K562 (cell line): Measurements from ENCODE around the gene MAMDC2. TPM values are rescaled to one million over a fixed set of nuclear protein-coding genes. Genes with fewer than 3 reads are reported as not detected.

Experiments
- ATAC-seq: fragments of 200-7000 bp; cut with Tn5 transposase; 3 replicates; pipeline ENCODE4 v1.9.1; 2020; ENCODE audit warnings: moderate library complexity
- BruUV-seq: library from RNA; stranded (reverse); fragments of 400-500 nt; replicated peaks from 2 replicates; lab custom pipeline; 2021; lab: Mats Ljungman, UMichigan
- CTCF ChIA-PET: fragments of 300-600 bp; formaldehyde crosslinking; extraction: SDS; loops from one replicate; lab custom pipeline; 2021; ENCODE audit warnings: low intra/inter-chr PET ratio; lab: Yijun Ruan, JAX
- POLR2A ChIA-PET: fragments of 300-600, 350-650 bp; sonication (Branson Sonifier 250); formaldehyde crosslinking; extraction: SDS; loops from one replicate; lab custom pipeline; 2021; ENCODE audit warnings: antibody characterized with exemption, inconsistent platforms; lab: Yijun Ruan, JAX
- DNase-seq, 4 experiments: peaks; one replicate each; pipeline versions ENCODE4 v3.0.0 to v3.0.0-alpha.2; 2011 to 2018; ENCODE audit warnings: low spot score in 3 of 4, mixed read lengths in 3 of 4; ENCODE audit errors: extremely low read depth in 1 of 4
- FAIRE-seq: peaks from 2 replicates; lab custom pipeline; 2011; peaks lifted over from hg19 to GRCh38; lab: Jason Lieb, UNC
- H2AFZ ChIP-seq: 2 replicates; pipeline ENCODE4 v1.6.0; 2011; ENCODE audit warnings: low read depth, low read length, control low read depth, inconsistent platforms
- H3K27ac ChIP-seq: fragments of 200-600 bp; 3 replicates; pipeline ENCODE4 v1.8.0; 2011; ENCODE audit warnings: low read depth, mild to moderate bottlenecking, control low read depth, inconsistent platforms, low read length, moderate library complexity, mixed read lengths; ENCODE audit errors: extremely low read depth
- H3K27me3 ChIP-seq, 2 experiments: fragments of 300-600 bp in 1 of 2; 2 replicates in 1 of 2; 3 replicates in 1 of 2; pipeline versions ENCODE4 v1.6.0 to v1.8.0; 2011; ENCODE audit warnings: inconsistent platforms in 2 of 2, low read length in 2 of 2, mild to moderate bottlenecking in 1 of 2, mixed read lengths in 1 of 2, moderate library complexity in 1 of 2; ENCODE audit not compliant: control insufficient read depth in 2 of 2, insufficient read depth in 2 of 2
- H3K36me3 ChIP-seq: fragments of 300-600 bp; 3 replicates; pipeline ENCODE4 v1.8.0; 2011; ENCODE audit warnings: mild to moderate bottlenecking, low read length, inconsistent platforms; ENCODE audit not compliant: control insufficient read depth, insufficient read depth
- H3K4me1 ChIP-seq, 2 experiments: fragments of 200-600 bp in 1 of 2; replicated peaks in 1 of 2; 2 replicates in 1 of 2; 3 replicates in 1 of 2; pipeline versions ENCODE4 v1.5.1 to v1.8.0; 2011; ENCODE audit warnings: inconsistent platforms in 2 of 2, low read length in 2 of 2, mild to moderate bottlenecking in 1 of 2, mixed read lengths in 1 of 2, moderate library complexity in 1 of 2; ENCODE audit not compliant: control insufficient read depth in 2 of 2, insufficient read depth in 2 of 2
- H3K4me2 ChIP-seq: 2 replicates; pipeline ENCODE4 v1.6.1; 2011; ENCODE audit warnings: low read length, control low read depth, inconsistent platforms, mixed read lengths; ENCODE audit not compliant: insufficient read depth
- H3K4me3 ChIP-seq: fragments of 200-600 bp; sonication (generic), shearing (Covaris generic); 2 replicates; pipeline ENCODE4 v1.5.1; 2016; ENCODE audit warnings: control low read depth, inconsistent platforms
- H3K79me2 ChIP-seq: fragments of 200-600 bp; 3 replicates; pipeline ENCODE4 v1.8.0; 2011; ENCODE audit warnings: low read length, inconsistent platforms; ENCODE audit not compliant: control insufficient read depth, insufficient read depth
- H3K9ac ChIP-seq, 2 experiments: 2 replicates each; pipeline versions ENCODE4 v1.6.0 to v1.6.1; 2011; ENCODE audit warnings: low read depth in 2 of 2, low read length in 2 of 2, control low read depth in 1 of 2, inconsistent platforms in 1 of 2, mild to moderate bottlenecking in 1 of 2, mixed read lengths in 1 of 2; ENCODE audit not compliant: insufficient read depth in 1 of 2
- H3K9me1 ChIP-seq: one replicate; pipeline ENCODE4 v1.6.0; 2011; ENCODE audit warnings: inconsistent platforms, mild to moderate bottlenecking, low read length, moderate library complexity; ENCODE audit not compliant: control insufficient read depth, insufficient read depth
- H3K9me3 ChIP-seq: replicated peaks from 2 replicates; pipeline ENCODE4 v1.5.1; 2011; ENCODE audit warnings: low read depth, low read length, inconsistent platforms; ENCODE audit not compliant: control insufficient read depth, insufficient read depth
- H4K20me1 ChIP-seq: replicated peaks from 2 replicates; pipeline ENCODE4 v1.6.1; 2011; ENCODE audit warnings: low read length, inconsistent platforms, mixed read lengths; ENCODE audit not compliant: control insufficient read depth, insufficient read depth
- ARHGAP35 ChIP-seq: fragments of 450-650 bp; IDR thresholded peaks from 2 replicates; pipeline ENCODE4 v1.6.1; 2018; ENCODE audit not compliant: partially characterized antibody
- CCAR2 ChIP-seq: fragments of 200-400 bp; formaldehyde crosslinking; IDR thresholded peaks from 2 replicates; pipeline ENCODE4 v1.6.1; 2017; ENCODE audit warnings: mild to moderate bottlenecking, low read depth, low read length
- PHTF2 ChIP-seq: fragments of 250-450 bp; sonication (Bioruptor Pico); IDR thresholded peaks from 2 replicates; pipeline ENCODE4 v1.5.0; 2021; ENCODE audit warnings: mild to moderate bottlenecking
- POLR2AphosphoS5 ChIP-seq: IDR thresholded peaks from 2 replicates; pipeline ENCODE4 v1.6.1; 2011; ENCODE audit warnings: mild to moderate bottlenecking, low read depth, low read length, moderate library complexity; ENCODE audit not compliant: control insufficient read depth, insufficient read depth
- RBM22 ChIP-seq: fragments of 200-400 bp; formaldehyde crosslinking; IDR thresholded peaks from 2 replicates; pipeline ENCODE4 v1.6.1; 2018; ENCODE audit warnings: low read length, low read depth; ENCODE audit not compliant: poor library complexity, severe bottlenecking
- ZFP1 ChIP-seq: fragments of 450-650 bp; formaldehyde crosslinking; IDR thresholded peaks from 2 replicates; pipeline ENCODE4 v1.4.0; 2020; ENCODE audit warnings: mild to moderate bottlenecking, mixed read lengths
- WGBS: fragments of 100-300 bp; shearing (Covaris generic); methylation state at CpG from one replicate; pipeline ENCODE4 v1.1.6; 2016; ENCODE audit warnings: low coverage, mixed read lengths; ENCODE audit not compliant: insufficient coverage; ENCODE audit errors: missing lambda C conversion rate; 5-methylcytosine and 5-hydroxymethylcytosine counted together
- in situ Hi-C: fragments of 300-500 bp; cut with MboI; formaldehyde crosslinking; loops from 4 replicates; pipeline ENCODE4 v1.15.0; 2018; ENCODE audit warnings: inconsistent platforms, mixed read lengths
- intact Hi-C: fragments of 100-400 bp; cut with micrococcal nuclease; formaldehyde crosslinking; loops from 2 replicates; pipeline ENCODE4 v1.14.2; 2022
- polyA plus RNA-seq, 8 experiments: library from polyadenylated mRNA; depleted of rRNA in 4 of 8; stranded (reverse) in 5 of 8; unstranded in 3 of 8; fragments of >200 nt; fragmentation: Nextera tagmentation in 2 of 8; fragmentation: Illumina TruSeq in 1 of 8; extraction: Ambion mirVana in 2 of 8; extraction: Trizol in 1 of 8; gene quantifications; 2 replicates each; pipeline versions ENCODE4 v1.2.1 to v1.2.3, GENCODE V29; 2011 to 2014; ENCODE audit warnings: inconsistent platforms in 1 of 8, missing spikeins in 1 of 8
- total RNA-seq, 7 experiments: library from RNA; depleted of rRNA in 6 of 7; stranded (reverse); fragments of >200 nt in 6 of 7; fragmentation: Illumina TruSeq in 2 of 7; extraction: Trizol in 2 of 7; gene quantifications; 2 replicates each; pipeline versions ENCODE4 v1.2.1 to v1.2.3, GENCODE V29; 2011 to 2021; ENCODE audit warnings: low replicate concordance in 1 of 7
- TF ChIP-seq, protein P1 (sequence below): sonication (generic); formaldehyde crosslinking; IDR thresholded peaks from 2 replicates; pipeline ENCODE4 v1.8.1; 2023; ENCODE audit warnings: mild to moderate bottlenecking, missing genetic modification reagents

The MAMDC2 gene
- total and polyA plus RNA-seq, 9 of the 15 experiments (the other 6 are each of a cell fraction or from before 2014, with no cell fraction given): 0.01 to 0.03 TPM; not detected in 7

DNA sequence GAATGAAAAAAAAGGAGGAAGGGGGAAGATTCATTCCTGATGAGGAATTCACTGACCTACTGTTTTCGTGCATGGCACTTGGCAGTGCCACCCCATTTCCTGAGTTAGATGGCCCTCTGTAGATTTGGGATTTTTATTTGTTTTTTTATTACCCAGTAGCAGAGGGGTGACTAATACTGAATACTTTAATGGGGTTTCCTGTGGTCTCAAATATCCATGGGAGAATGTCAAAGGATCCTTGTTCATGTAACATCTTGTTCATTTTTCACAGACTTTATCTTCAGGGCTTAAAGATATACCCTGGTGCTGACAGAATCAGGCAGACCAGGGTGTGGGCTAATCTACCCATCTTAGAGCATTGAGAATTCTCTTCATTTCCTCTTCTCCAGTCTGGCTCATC, 93.0 kb downstream of the MAMDC2 start:
- Histone ChIP-seq H3K79me2 (no peaks in the 10 kb centered on the region), H3K36me3 (no peaks in the 10 kb centered on the region), H3K9me1 (no peaks in the 10 kb centered on the region), H3K9ac (no peak overlapping the region), H4K20me1 (no peaks in the 10 kb centered on the region), H3K27ac (no peak overlapping the region), H3K9me3 (no peaks in the 10 kb centered on the region), H3K4me2 (no peak overlapping the region), H3K4me3 (no peak overlapping the region), H3K4me1 (no peaks in the 10 kb centered on the region), H3K27me3 (peaks cover 0 to 5% of the 10 kb centered on the region in 2 experiments; a peak in 1 of 5 replicates), H2AFZ (no peak overlapping the region)
- in situ Hi-C loops (no loop called here), intact Hi-C loops (no loop called here)
- DNase-seq: no peak
- 0% methylated on average over 1 of the region's 1 CpG for WGBS
- ChIA-PET POLR2A (interaction anchor here (0.7 kb wide), 1 partner anchor 26 kb away, joined by 3 read pairs; no protein-coding TSS in a partner anchor), CTCF (no interaction called here)
- no peak for ATAC-seq
- no peak for FAIRE-seq
- TF ChIP-seq POLR2AphosphoS5 (no peak), RBM22 (no peak), ARHGAP35 (no peak), PHTF2 (CRISPR knock-in tag) (no peak), ZFP1 (CRISPR knock-in tag) (no peak), CCAR2 (no peak)
- TF ChIP-seq, protein P1, sequence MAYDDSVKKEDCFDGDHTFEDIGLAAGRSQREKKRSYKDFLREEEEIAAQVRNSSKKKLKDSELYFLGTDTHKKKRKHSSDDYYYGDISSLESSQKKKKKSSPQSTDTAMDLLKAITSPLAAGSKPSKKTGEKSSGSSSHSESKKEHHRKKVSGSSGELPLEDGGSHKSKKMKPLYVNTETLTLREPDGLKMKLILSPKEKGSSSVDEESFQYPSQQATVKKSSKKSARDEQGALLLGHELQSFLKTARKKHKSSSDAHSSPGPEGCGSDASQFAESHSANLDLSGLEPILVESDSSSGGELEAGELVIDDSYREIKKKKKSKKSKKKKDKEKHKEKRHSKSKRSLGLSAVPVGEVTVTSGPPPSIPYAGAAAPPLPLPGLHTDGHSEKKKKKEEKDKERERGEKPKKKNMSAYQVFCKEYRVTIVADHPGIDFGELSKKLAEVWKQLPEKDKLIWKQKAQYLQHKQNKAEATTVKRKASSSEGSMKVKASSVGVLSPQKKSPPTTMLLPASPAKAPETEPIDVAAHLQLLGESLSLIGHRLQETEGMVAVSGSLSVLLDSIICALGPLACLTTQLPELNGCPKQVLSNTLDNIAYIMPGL (CRISPR knock-in tag): no peak
- BruUV-seq: no TSS peak
